GM23248 (cell line): ENCODE data around the gene LRRN4CL. TPM values are rescaled to one million over a fixed set of nuclear protein-coding genes. Genes with fewer than 3 reads are reported as not detected.

ENCODE experiments used
- DNase-seq: peaks from one replicate; pipeline ENCODE4 v3.0.0-alpha.2; 2015
- H2AFZ ChIP-seq: fragments of 200-600 bp; sonication (generic); 2 replicates; pipeline ENCODE4 v1.6.1; 2016; ENCODE audit warnings: antibody characterized with exemption
- H3F3A ChIP-seq: fragments of 200-600 bp; sonication (generic); 2 replicates; pipeline ENCODE4 v1.6.1; 2016; ENCODE audit warnings: mild to moderate bottlenecking, antibody characterized with exemption, mixed run types; ENCODE audit not compliant: insufficient read depth
- H3K27ac ChIP-seq: fragments of 200-600 bp; sonication (generic); 2 replicates; pipeline ENCODE4 v1.5.1; 2016; ENCODE audit warnings: mild to moderate bottlenecking
- H3K27me3 ChIP-seq: fragments of 200-600 bp; sonication (generic); replicated peaks from 2 replicates; pipeline ENCODE4 v1.6.1; 2016; ENCODE audit warnings: mild to moderate bottlenecking; ENCODE audit not compliant: insufficient read depth
- H3K36me3 ChIP-seq: fragments of 200-600 bp; sonication (generic); 2 replicates; pipeline ENCODE4 v1.6.1; 2016; ENCODE audit warnings: low read depth, mild to moderate bottlenecking
- H3K4me1 ChIP-seq: fragments of 200-600 bp; sonication (generic); 2 replicates; pipeline ENCODE4 v1.6.1; 2016; ENCODE audit warnings: mild to moderate bottlenecking; ENCODE audit not compliant: insufficient read depth
- H3K4me2 ChIP-seq: fragments of 200-600 bp; sonication (generic); one replicate; pipeline ENCODE4 v1.6.1; 2016; ENCODE audit warnings: mild to moderate bottlenecking; ENCODE audit not compliant: unreplicated experiment
- H3K4me3 ChIP-seq: fragments of 200-600 bp; sonication (generic); 2 replicates; pipeline ENCODE4 v1.5.1; 2016; ENCODE audit warnings: mild to moderate bottlenecking
- H3K79me2 ChIP-seq: fragments of 200-600 bp; sonication (generic); 2 replicates; pipeline ENCODE4 v1.6.1; 2016; ENCODE audit warnings: mild to moderate bottlenecking; ENCODE audit not compliant: insufficient read depth
- H3K9ac ChIP-seq: fragments of 200-600 bp; sonication (generic); 2 replicates; pipeline ENCODE4 v1.6.1; 2016; ENCODE audit warnings: mild to moderate bottlenecking
- H3K9me2 ChIP-seq: fragments of 200-600 bp; sonication (generic); 2 replicates; pipeline ENCODE4 v1.6.1; 2016; ENCODE audit warnings: mixed run types, mild to moderate bottlenecking, moderate library complexity; ENCODE audit not compliant: insufficient read depth
- H3K9me3 ChIP-seq: fragments of 200-600 bp; sonication (generic); one replicate; pipeline ENCODE4 v1.6.1; 2017; ENCODE audit warnings: low read depth
- H4K20me1 ChIP-seq: fragments of 200-600 bp; sonication (generic); 2 replicates; pipeline ENCODE4 v1.6.0; 2016; ENCODE audit not compliant: insufficient read depth
- EZH2 ChIP-seq: fragments of 200-600 bp; sonication (generic); IDR thresholded peaks from 2 replicates; pipeline ENCODE4 v1.6.1; 2018; ENCODE audit warnings: antibody characterized with exemption, mild to moderate bottlenecking; ENCODE audit not compliant: insufficient read depth, poor library complexity, severe bottlenecking
- EZH2phosphoT487 ChIP-seq: fragments of 200-600 bp; sonication (generic); IDR thresholded peaks from 2 replicates; pipeline ENCODE4 v1.6.1; 2018; ENCODE audit warnings: antibody characterized with exemption, moderate library complexity, mild to moderate bottlenecking, low read depth; ENCODE audit not compliant: insufficient read depth
- WGBS, 2 experiments: methylation state at CpG; one replicate each; pipeline ENCODE4 v1.1.6; 2015 to 2017; ENCODE audit warnings: low lambda C conversion rate in 2 of 2, low coverage in 1 of 2; ENCODE audit errors: missing lambda C conversion rate in 2 of 2; 5-methylcytosine and 5-hydroxymethylcytosine counted together
- in situ Hi-C: fragments of 300-500 bp; cut with MboI; formaldehyde crosslinking; loops from 2 replicates; pipeline ENCODE4 v1.15.0; 2020
- polyA plus RNA-seq: library from polyadenylated mRNA; unstranded; fragments of >200 nt; fragmentation: Nextera tagmentation; extraction: Ambion mirVana; gene quantifications from 2 replicates; pipeline ENCODE4 v1.2.1, GENCODE V29; 2016
- total RNA-seq: library from RNA; depleted of rRNA; stranded (reverse); fragments of >200 nt; shearing (Covaris generic); gene quantifications from 2 replicates; pipeline ENCODE4 v1.2.3, GENCODE V29; 2014

The LRRN4CL gene
- total and polyA plus RNA-seq, 2 experiments from 2014 or later: 2.3 to 6.9 TPM

DNA sequence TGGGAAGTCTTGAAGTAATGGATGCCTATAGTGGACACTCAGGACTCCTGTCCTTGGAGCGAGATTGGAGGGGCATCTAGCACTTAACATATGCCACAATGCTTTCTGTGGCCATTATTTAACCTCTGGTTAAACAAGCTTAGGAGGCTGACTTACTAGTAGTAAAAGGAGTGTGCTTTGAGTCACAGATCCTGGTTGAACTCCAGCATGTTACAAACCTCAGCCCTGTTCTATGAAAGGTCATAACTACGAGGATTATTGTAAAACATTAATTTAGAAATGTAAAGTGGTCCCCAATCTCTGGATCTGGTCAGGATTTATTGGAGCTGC, 16.2 kb downstream of the LRRN4CL start:
- Histone ChIP-seq H3K9ac (peak overlapping the region; percentile 89; the same call in 1 of the 2 replicates), H3K36me3 (peaks cover 10% of the 10 kb centered on the region; the same call in 1 of the 2 replicates), H3K27me3 (no peaks in the 10 kb centered on the region), H3K9me3 (no peaks in the 10 kb centered on the region), H3K4me1 (peaks cover 14% of the 10 kb centered on the region), H3K79me2 (peaks cover 70% of the 10 kb centered on the region), H3K27ac (peak overlapping the region; percentile 85), H3F3A (peaks cover 33% of the 10 kb centered on the region), H3K4me3 (peak overlapping the region; percentile 85), H3K9me2 (no peaks in the 10 kb centered on the region), H4K20me1 (no peaks in the 10 kb centered on the region), H2AFZ (no peak overlapping the region), H3K4me2 (peak overlapping the region; percentile 83)
- no peak for TF ChIP-seq EZH2phosphoT487
- no peak for TF ChIP-seq EZH2
- in situ Hi-C loops: no loop called here
- 92 to 93% methylated on average over 2 of the region's 2 CpGs for WGBS, 2 experiments
- DNase-seq: peak; percentile 62

DNA sequence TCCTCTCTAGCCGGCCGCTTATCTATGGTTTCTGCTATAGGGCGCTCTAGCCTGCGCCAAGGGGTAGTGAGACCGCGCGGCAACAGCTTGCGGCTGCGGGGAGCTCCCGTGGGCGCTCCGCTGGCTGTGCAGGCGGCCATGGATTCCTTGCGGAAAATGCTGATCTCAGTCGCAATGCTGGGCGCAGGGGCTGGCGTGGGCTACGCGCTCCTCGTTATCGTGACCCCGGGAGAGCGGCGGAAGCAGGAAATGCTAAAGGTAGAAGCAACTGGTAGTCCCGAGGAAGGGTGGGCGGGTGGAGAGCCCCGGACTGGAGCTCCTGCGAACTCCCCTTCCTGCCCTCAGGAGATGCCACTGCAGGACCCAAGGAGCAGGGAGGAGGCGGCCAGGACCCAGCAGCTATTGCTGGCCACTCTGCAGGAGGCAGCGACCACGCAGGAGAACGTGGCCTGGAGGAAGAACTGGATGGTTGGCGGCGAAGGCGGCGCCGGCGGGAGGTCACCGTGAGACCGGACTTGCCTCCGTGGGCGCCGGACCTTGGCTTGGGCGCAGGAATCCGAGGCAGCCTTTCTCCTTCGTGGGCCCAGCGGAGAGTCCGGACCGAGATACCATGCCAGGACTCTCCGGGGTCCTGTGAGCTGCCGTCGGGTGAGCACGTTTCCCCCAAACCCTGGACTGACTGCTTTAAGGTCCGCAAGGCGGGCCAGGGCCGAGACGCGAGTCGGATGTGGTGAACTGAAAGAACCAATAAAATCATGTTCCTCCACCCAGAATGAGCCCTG, 17.5 kb downstream of the LRRN4CL start, which contains the start of the genes LBHD1 and UQCC3:
TSS of gene LBHD1 (minus strand) at position 660 of the 782 bp plus-strand sequence. CDS start 2,236 bp downstream, outside the sequence.
TSS of gene UQCC3 (plus strand) at position 66 of the 782 bp plus-strand sequence. CDS start at position 139, 73 bp downstream.
- Histone ChIP-seq H3K36me3 (peaks cover 4% of the 10 kb centered on the region; the same call in 1 of the 2 replicates), H3K4me2 (peak within 1 kb of the TSS; percentile 83), H3K9ac (peak within 1 kb of the TSS; percentile 89), H4K20me1 (no peaks in the 10 kb centered on the region), H2AFZ (peak within 1 kb of the TSS; percentile 84), H3K27ac (peak within 1 kb of the TSS; percentile 85), H3F3A (peaks cover 39% of the 10 kb centered on the region), H3K9me3 (no peaks in the 10 kb centered on the region), H3K27me3 (no peaks in the 10 kb centered on the region), H3K4me3 (peak within 1 kb of the TSS; percentile 85), H3K4me1 (peaks cover 12% of the 10 kb centered on the region), H3K9me2 (no peaks in the 10 kb centered on the region), H3K79me2 (peaks cover 69% of the 10 kb centered on the region)
- TF ChIP-seq EZH2 (no peak), EZH2phosphoT487 (no peak)
- peak; percentile 91 for DNase-seq
- WGBS, 2 experiments: 1% methylated on average over 57 to 58 of the region's 59 CpGs
- in situ Hi-C loops: no loop called here

- H3F3A ChIP-seq: peaks cover 39% of the 10 kb centered on the region
- in situ Hi-C loops: no loop called here
- peak overlapping the region; percentile 84 for H2AFZ ChIP-seq
- H3K9me3 ChIP-seq: no peaks in the 10 kb centered on the region
- peaks cover 17% of the 10 kb centered on the region for H3K4me1 ChIP-seq
- WGBS, 2 experiments: 1 to 2% methylated on average over 17 of the region's 17 CpGs
- H3K9ac ChIP-seq: peak overlapping the region; percentile 89
- H3K27ac ChIP-seq: peak overlapping the region; percentile 85
- H4K20me1 ChIP-seq: no peaks in the 10 kb centered on the region
- peak overlapping the region; percentile 83 for H3K4me2 ChIP-seq
- H3K9me2 ChIP-seq: no peaks in the 10 kb centered on the region
- H3K79me2 ChIP-seq: peaks cover 69% of the 10 kb centered on the region
- H3K36me3 ChIP-seq: peaks cover 3% of the 10 kb centered on the region; the same call in 1 of the 2 replicates
- no peaks in the 10 kb centered on the region for H3K27me3 ChIP-seq
- DNase-seq: peak; percentile 70
- peak overlapping the region; percentile 85 for H3K4me3 ChIP-seq
- TF ChIP-seq EZH2: no peak
- TF ChIP-seq EZH2phosphoT487: no peak
These were observed 18.1 kb downstream of the LRRN4CL start for GRCh38 chr11:62671236-62671607.

GRCh38 chr11:62669420-62670161, 19.7 kb downstream of the LRRN4CL start:
- H3K9me3 ChIP-seq: no peaks in the 10 kb centered on the region
- no peak overlapping the region for H2AFZ ChIP-seq
- no peaks in the 10 kb centered on the region for H3K36me3 ChIP-seq
- peak overlapping the region; percentile 89; the same call in 1 of the 2 replicates for H3K9ac ChIP-seq
- H3K79me2 ChIP-seq: peaks cover 63% of the 10 kb centered on the region
- H3K27me3 ChIP-seq: no peaks in the 10 kb centered on the region
- in situ Hi-C loops: no loop called here
- TF ChIP-seq EZH2phosphoT487 (no peak), EZH2 (no peak)
- peak; percentile 38 for DNase-seq
- no peaks in the 10 kb centered on the region for H4K20me1 ChIP-seq
- H3K4me3 ChIP-seq: no peak overlapping the region
- peaks cover 21% of the 10 kb centered on the region for H3K4me1 ChIP-seq
- 71 to 76% methylated on average over 4 of the region's 4 CpGs for WGBS, 2 experiments
- H3K27ac ChIP-seq: peak overlapping the region; percentile 85
- H3K4me2 ChIP-seq: no peak overlapping the region
- H3F3A ChIP-seq: peaks cover 42% of the 10 kb centered on the region
- no peaks in the 10 kb centered on the region for H3K9me2 ChIP-seq
